Measurements from ENCODE around the gene MYCBPAP. TPM values are rescaled to one million over a fixed set of nuclear protein-coding genes. Genes with fewer than 3 reads are reported as not detected.

MYCBPAP gene
- total RNA-seq, 1 donor from 2014 or later: not detected

DNA sequence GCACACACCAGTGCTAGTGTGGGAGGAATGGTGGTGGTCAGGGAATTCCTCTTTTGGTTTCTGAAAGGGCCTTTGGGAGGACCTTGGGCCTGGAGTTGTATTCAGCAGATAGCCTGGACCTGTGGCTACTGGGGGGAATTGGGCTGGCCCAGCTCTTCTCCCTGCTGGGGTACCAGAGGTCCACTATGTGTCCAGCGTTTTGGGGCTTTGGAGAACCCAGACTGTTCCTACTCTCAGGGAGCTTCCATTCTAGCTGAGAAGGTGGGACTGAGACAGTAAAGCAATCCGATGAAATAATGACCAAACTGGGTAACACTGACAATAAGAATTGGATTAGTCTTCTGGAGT lies 26.7 kb downstream of the MYCBPAP start:
- no peak for ATAC-seq
- no peak for DNase-seq (ENCODE audit: low spot score)

DNA sequence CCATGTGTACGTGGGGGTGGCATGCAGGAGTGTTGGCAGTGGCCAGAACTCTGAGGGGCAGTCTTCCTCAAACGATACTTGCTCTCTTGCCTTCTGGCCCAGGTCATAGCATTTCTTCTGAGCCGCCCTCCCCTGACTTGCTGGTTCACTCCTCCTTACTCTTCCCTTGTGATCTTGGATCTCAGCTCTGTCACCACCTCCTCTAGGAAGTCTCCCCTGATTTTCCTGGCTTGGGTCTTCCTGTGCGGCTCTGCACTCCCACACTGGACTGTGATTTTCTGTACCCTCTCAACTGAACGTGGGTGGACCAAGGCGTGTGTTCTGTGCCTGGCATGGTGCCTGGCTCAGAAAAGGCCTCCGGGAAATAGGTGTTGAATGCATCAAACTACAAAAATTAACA lies 27.2 kb downstream of the MYCBPAP start:
- ATAC-seq (no peak), DNase-seq (ENCODE audit: low spot score) (no peak)

DNA sequence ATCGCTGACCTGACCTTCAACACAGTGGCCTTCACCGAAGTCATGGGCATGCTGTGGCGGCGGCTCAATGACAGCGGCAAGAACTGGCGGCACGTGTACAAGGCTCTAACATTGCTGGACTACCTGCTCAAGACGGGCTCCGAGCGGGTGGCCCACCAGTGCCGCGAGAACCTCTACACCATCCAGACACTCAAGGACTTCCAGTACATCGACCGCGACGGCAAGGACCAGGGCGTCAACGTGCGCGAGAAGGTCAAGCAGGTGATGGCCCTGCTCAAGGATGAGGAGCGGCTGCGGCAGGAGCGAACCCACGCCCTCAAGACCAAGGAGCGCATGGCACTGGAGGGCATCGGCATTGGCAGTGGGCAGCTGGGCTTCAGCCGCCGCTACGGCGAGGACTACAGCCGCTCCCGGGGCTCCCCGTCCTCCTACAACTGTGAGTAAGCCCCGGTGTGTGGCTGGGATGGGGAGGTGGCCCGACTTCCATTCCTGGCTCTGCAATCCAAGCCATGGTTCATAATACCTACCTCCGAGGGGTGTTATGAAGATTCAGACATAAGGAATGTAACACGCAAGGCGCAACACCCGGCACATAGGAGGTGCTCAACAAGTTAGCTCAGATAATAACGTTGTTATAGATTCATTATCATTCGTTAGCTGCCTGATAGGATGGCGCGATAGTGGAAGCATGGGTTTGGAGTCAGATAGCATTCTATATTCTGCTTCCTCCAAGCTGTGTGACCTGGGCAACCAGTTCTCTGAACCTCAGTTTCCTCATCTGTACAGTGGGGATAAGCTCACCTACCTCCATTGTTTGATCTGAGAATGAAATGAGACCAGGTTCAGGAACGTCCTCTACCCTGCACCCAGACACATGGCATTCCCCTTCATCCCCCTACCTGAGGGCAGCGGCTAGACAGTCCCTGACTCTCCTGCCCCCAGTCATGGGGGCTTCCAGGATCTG lies 28.7 kb downstream of the MYCBPAP start:
- DNase-seq (ENCODE audit: low spot score): no peak
- no peak for ATAC-seq

DNA sequence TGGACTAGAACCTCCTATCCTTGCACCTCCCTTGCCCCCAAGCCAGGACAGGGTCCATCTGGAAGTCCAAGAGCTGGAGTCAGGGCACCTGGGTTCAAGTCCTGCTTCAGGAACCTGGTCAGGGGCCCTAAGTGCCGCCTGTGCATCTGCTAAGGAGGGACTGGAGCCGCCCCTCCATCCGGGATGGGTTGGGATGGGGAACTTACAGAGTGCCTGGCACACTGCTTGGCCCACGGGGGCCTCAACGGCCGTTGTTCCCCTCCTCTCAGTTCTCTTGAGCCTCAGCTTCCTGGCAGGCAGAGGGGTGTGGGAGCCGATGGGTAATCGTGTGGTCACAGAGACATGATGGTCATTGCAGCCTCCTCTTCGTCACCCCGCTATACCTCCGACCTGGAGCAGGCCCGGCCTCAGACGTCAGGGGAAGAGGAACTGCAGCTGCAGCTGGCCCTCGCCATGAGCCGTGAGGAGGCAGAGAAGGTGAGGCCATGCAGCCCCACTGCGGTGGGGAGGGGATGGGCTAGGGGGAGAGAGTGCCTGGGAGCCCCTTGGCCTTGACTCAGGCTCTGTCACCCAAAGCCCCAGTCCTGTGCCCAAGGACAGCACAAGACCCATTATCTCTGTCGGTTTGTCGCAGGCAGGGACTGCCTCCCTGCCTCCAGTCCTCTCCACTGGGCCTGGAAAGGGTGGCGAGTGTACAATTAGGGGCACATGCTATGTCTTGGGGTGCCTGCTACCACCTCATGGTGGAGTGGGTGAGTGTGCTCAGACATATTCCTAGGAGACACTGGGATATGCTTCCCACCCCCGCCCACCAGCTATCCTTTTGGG lies 29.7 kb downstream of the MYCBPAP start:
- DNase-seq (ENCODE audit: low spot score): no peak
- ATAC-seq: no peak

DNA sequence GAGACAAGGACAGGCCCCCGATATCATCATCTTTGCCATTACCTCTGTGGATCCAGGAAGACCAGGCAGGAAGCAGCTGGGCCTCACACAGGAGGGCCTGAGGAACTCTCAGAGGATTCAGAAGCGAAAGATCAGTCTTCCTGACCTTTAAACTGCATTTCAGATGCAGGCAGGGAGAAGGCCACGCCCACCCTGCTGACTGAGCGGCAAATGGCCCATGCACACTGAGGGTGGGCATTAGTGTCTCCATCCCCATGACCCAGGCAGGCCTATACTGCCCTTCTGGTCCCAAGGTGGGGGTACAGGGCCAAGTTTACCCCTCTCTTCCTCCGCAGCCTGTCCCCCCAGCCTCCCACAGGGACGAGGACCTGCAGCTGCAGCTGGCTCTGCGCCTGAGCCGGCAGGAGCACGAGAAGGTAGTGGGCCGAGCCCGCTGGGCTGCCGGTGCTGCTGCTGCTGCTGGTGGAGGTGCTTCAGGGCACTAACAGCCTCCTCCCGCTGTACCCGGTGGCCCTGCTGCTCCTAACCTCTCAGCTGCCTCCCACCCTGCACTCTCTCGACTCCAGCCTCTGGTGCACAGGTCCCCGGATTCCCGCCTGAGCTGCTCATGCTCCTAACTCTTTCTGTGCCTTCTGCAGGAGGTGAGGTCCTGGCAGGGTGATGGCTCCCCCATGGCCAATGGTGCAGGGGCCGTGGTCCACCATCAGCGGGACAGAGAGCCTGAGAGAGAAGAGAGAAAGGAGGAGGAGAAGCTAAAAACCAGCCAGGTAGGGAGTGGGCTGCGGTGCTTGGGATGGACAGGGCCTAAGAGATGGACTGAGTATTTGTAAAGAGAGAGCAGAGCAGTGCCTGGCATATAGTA lies 30.5 kb downstream of the MYCBPAP start:
- DNase-seq (ENCODE audit: low spot score) (no peak), ATAC-seq (no peak)

DNA sequence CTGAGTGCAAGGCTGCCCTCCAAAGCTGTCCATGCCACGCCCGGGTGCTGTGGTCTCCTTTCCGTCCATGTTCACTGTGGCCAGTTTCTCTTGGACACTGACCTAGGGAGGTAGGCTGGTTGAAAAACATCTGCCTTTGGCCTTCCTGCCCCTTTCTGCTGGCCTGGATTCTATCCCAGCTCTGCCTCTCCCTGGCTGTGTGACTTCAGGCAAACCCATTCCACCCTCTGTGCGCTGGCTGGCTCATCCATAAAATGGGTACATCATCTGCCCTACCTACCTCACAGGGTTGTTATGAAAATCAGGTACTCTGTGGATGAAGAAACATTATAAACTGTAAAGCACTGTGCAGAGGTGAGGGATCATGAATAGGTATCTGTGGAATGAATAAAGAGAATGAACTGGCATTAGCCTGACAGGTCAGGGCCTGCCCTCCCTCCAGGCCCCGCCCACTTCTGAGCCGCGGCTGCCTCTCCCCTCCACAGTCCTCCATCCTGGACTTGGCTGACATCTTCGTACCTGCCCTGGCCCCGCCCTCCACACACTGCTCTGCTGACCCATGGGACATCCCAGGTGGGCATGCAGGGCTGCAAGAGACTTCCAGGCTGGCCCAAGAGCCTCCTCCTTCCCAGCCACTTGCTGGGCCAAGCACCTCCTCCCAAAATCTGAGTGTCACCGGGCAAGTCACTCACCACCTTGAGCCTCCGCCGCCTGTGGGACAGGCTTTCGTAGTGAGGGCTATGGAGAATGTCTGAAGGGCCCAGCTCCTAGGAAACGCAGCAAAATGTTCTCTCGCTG lies 31.7 kb downstream of the MYCBPAP start:
- ATAC-seq: no peak
- no peak for DNase-seq (ENCODE audit: low spot score)

DNA sequence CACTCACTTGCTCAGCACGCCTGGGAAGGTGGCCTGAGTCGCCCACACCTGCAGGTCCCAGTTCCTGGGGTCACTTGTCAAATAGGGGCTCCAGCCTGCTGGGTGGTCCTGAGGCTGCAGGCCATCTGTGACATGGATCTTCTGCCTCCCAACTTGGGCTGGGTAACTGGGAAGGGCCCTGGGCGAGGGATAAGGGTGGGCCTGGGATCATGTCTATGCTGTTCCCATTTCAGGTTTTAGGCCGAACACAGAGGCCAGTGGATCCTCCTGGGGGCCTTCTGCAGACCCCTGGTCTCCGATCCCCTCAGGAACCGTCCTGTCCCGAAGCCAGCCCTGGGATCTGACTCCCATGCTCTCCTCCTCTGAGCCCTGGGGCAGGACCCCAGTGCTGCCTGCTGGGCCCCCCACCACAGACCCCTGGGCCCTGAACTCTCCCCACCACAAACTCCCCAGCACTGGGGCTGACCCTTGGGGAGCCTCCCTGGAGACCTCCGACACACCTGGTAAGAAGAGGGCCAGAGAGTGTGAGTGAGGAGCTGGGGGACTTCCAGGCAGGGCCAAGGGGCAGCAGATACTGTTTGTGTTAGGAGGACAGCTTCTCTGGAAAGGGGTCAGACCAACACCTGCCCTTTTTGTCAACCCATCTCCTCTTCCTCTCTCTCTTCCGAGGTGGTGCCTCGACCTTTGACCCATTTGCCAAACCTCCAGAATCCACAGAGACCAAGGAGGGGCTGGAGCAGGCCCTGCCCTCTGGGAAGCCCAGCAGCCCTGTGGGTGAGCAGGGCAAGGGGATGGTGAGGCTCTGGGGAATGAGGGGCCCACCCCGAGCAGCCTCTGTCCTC lies 32.5 kb downstream of the MYCBPAP start:
- ATAC-seq (no peak), DNase-seq (ENCODE audit: low spot score) (no peak)

DNA sequence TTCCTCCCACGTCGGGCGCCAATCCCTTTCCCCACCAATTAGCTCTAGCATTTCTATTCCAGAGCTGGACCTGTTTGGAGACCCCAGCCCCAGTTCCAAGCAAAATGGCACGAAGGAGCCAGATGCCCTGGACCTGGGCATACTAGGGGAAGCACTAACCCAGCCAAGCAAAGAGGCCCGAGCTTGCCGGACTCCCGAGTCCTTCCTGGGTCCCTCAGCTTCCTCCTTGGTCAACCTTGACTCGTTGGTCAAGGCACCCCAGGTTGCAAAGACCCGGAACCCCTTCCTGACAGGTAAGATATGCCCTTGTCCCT lies 33.1 kb downstream of the MYCBPAP start:
- ATAC-seq: no peak
- no peak for DNase-seq (ENCODE audit: low spot score)

DNA sequence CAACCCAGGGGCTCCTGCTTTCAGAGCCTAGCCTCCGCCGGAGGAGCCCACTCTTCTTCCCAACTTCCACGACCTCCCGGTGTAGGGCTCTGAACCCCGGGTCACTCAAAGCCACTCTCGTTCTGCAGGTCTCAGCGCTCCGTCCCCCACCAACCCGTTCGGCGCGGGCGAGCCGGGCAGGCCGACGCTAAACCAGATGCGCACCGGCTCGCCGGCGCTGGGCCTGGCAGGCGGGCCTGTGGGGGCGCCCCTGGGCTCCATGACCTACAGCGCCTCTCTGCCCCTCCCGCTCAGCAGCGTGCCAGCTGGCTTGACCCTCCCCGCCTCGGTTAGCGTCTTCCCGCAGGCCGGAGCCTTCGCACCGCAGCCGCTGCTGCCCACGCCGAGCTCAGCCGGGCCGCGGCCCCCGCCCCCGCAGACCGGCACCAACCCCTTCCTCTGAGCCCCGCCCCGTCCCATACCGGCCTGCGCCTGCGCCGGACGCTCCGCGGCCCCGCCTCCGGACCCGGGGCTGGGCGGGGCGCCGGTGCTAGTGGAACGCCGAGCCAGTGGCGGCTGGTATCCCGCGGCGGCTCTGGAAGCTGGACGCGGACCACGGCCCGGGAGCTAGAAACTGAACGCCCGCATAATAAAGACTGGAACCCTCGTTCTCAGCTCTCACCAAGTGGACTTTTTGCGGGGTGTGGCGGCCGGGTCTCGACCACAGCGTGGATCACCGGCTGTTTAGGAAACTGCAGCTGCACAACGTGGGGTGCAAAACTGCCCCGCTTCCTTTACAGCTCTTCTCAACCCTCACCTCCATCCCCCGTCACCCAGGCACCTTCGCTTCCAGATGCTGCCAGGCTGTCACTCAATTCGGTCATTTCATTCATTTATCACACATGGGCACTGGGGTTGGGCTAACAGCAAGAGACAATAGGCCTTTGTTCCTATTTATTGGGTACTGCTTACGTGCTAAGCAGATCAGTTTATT lies 33.8 kb downstream of the MYCBPAP start:
- peak; percentile 88 for ATAC-seq

DNA sequence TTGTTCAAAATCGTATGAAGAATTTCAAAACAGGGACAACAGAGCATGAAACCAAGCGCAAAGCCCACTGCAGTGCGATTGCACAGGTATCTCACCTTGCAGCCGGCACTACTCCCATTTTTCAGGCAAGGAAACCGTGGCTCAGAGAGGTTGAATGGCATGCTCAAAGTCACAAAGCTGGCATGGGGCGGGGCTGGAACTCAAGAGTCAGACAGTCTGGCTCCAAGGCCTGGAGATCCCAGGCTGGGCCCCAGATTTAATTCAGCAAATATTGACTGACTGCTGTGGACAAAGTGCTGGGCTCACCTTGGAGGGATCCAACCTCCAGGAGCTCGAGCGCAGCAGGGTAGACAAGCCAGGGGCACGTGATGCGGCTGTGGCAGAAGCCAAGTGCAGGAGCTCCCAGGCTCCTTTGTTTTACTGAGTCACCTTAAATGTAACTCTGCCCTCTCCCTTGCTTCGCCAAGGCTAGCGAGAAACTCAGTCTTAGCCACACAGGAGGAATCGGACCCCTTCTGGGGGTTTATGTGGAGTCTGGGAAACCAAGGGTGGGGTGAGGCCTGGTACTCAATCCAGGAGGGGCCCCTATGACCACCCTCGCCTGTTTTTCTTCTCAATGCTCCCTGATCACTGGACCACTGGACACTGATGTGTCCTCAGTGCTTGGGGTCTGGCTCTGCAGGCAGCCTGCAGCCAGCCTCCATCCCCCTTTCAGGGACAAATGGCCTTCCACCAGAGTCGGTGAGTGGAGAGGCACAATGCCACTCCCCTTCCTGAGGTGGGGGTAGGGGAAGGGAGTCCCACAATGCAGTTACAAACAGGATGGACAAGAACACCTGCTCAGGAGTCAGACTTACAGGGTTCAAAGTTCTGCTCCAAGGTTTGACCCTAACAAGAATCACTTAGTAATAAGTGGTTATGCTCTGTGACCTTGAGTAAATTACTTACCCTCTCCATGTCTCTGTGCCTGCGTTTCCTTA lies 34.8 kb downstream of the MYCBPAP start:
- ATAC-seq: peak; percentile 37
- peak; percentile 75 for DNase-seq (ENCODE audit: low spot score)

More for the DNA sequence above, 33.8 kb downstream of the MYCBPAP start:
- DNase-seq (ENCODE audit: low spot score): peak; percentile 93

DNA sequence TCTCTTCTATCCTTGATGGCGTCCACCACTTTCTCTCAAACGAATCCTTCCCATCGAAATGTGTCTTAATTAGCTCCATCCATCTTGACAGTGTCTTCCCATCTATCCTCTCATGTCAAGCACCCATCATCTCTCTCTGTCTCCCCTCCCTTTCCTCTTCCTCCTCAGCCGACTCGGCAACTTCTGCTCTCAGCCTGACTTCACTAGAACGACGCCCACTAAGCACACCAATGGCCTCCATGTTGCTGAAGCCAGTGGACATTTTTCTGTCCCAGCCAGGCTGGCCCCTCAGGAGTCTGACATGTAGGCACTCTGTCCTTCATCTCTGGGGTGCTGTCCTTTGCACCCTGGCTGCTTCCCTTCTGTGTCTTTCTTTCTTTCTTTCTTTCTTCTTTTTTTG lies 36.3 kb downstream of the MYCBPAP start:
- no peak for DNase-seq (ENCODE audit: low spot score)

DNA sequence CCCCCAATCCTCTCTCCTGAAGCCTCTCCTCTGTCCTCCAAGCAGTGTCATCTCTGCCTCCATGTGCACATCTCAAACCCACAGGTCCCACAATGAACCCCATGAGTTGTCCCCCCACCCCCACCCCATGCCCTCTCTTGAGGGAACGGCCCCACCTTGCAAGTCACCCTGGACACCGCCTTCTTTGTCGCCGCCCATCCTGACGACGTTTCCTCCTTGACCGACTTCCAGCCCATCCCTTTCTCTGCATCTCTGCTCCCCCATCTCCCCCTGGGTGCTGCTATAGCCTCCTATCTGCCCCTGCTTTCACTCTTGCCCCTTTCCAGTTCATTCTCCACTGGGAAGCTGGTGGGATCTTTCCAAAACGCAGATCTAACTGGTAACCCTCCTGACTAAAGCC lies 37.1 kb downstream of the MYCBPAP start:
- DNase-seq (ENCODE audit: low spot score) (no peak), ATAC-seq (no peak)

More for the DNA sequence above, 36.3 kb downstream of the MYCBPAP start:
- no peak for ATAC-seq

DNA sequence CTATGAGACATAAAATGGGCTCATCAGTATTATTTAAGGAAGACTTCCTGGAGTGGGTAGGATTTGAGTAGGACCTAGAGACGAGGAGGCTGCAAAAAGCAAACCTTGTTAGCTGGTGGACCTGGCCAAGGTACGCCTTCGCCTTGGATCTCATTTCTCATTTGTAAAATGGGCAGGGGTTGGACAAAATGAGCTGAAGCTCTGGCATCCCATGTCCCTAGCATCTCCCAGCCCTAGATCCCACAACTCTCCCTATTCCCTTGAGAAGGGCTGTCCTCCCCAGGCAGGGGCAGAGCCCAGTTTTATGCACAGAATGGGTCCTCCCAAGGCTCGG lies 38.4 kb downstream of the MYCBPAP start:
- no peak for DNase-seq (ENCODE audit: low spot score)

DNA sequence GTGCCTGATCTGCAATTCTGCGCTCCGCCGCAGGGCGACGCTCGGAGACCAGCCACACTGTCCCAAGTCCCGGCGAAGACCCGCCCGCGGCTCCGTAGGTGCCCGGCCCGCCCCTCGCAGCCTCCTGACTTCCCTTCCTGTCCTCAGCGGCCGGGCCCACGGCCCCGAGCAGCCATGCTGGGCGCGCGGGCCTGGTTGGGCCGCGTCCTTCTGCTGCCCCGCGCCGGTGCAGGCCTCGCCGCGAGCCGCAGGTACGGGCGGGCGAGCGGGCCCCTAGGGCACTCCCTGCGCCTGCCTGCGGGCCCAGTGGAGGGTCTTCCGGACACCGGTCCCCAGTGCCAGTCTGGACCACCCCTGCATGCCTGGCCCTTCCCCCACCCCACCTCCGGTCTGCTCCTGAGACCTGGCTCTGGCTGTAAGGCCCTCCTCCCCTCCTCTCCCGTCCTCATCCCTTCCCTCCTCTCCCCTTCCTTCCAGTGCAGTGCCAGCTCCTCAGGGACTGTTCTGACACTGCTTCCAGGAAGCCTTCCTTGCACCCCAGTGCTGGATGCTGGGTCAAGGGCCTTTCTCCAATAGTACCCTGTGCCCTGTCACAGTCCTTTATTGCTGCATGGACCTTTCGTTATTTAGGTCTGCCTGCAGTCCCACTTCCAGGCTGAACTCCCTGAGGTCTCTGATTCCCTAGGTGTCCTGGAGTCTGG lies 38.9 kb downstream of the MYCBPAP start, which contains the start of gene SPATA20:
Gene SPATA20, plus strand, starts transcription at position 140 of the 701 bp plus-strand sequence. Its CDS starts 35 bp downstream, at position 175.
- peak; percentile 87 for DNase-seq (ENCODE audit: low spot score)
- ATAC-seq: peak; percentile 72

More for the DNA sequence above, 38.4 kb downstream of the MYCBPAP start:
- no peak for ATAC-seq

DNA sequence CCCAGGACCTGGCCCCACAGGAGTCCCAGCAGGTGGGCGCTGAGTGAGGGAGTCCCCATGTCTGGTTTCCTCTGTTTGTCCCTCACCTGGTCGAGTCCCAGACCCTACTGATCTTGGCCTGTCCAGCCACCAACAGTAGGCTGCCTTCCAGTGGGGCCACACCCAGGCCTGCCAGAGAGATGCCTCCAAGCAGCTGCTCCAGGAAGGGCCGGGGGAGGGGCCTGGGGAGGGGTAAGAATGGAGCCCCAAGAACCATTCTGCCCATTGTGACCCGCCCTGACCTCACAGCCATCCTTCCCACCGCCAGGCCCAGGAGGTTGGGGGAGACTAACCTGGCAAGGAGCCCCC lies 39.5 kb downstream of the MYCBPAP start:
- ATAC-seq (no peak), DNase-seq (ENCODE audit: low spot score) (no peak)

DNA sequence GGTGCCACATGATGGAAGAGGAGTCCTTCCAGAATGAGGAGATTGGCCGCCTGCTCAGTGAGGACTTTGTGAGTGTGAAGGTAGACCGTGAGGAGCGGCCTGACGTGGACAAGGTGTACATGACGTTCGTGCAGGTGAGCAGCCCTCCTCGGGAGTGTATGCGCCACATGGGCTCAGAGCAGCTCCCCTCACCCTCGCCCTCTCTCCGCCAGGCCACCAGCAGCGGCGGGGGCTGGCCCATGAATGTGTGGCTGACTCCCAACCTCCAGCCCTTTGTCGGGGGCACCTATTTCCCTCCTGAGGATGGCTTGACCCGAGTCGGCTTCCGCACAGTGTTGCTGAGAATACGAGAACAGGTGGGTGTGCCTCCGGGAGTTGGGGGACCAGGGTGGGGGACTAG lies 40.6 kb downstream of the MYCBPAP start:
- ATAC-seq (no peak), DNase-seq (ENCODE audit: low spot score) (no peak)
